ENCODE results near the gene UBFD1. TPM values are rescaled to one million over a fixed set of nuclear protein-coding genes. Genes with fewer than 3 reads are reported as not detected.
A peak's percentile ranks its signal among the peaks of the same experiment; 100 is the strongest.
"Not testable (repeated sequence)": the region's sequence is repeated elsewhere in the genome, so short reads cannot be mapped to it uniquely, and the experiment has no call there.

The UBFD1 gene
- total RNA-seq, 1 donor from 2014 or later: 101 TPM

DNA sequence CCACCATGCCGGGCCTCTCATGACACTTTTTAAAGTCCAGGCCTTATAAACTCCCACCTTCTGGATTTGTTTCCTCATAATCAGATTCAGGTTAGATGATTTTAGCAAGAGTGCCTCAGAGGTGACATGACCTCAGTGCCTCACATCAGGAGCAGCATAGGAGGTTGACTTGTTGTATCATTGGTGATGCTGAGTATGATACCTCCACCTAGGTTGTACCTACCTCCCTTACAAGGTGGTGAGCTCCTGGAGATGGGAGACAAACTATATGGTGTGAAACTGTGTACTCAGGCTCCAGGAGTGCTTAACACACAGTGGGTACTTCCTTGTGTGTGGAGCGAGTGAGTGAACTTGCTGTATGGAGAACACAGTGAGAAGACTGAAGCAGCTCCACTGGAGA, 20.0 kb downstream of the UBFD1 start:
- no peaks in the 10 kb centered on the region for H3K9me3 Mint-ChIP-seq (ENCODE audit: low read depth)
- H3K27ac Mint-ChIP-seq: peak overlapping the region; percentile 33
- no peak for DNase-seq (ENCODE audit: low spot score, unreplicated experiment)
- no peak overlapping the region for H3K4me3 Mint-ChIP-seq (ENCODE audit: low read depth)
- TF ChIP-seq, protein P1, sequence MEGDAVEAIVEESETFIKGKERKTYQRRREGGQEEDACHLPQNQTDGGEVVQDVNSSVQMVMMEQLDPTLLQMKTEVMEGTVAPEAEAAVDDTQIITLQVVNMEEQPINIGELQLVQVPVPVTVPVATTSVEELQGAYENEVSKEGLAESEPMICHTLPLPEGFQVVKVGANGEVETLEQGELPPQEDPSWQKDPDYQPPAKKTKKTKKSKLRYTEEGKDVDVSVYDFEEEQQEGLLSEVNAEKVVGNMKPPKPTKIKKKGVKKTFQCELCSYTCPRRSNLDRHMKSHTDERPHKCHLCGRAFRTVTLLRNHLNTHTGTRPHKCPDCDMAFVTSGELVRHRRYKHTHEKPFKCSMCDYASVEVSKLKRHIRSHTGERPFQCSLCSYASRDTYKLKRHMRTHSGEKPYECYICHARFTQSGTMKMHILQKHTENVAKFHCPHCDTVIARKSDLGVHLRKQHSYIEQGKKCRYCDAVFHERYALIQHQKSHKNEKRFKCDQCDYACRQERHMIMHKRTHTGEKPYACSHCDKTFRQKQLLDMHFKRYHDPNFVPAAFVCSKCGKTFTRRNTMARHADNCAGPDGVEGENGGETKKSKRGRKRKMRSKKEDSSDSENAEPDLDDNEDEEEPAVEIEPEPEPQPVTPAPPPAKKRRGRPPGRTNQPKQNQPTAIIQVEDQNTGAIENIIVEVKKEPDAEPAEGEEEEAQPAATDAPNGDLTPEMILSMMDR (IDR thresholded peaks at IDR 0.05; ENCODE audit: unreplicated experiment): no peak
- peaks cover 9% of the 10 kb centered on the region for H3K36me3 Mint-ChIP-seq (ENCODE audit: insufficient read depth)
- H3K4me1 Mint-ChIP-seq (ENCODE audit: low read depth): no peaks in the 10 kb centered on the region
- no peaks in the 10 kb centered on the region for H3K27me3 Mint-ChIP-seq

DNA sequence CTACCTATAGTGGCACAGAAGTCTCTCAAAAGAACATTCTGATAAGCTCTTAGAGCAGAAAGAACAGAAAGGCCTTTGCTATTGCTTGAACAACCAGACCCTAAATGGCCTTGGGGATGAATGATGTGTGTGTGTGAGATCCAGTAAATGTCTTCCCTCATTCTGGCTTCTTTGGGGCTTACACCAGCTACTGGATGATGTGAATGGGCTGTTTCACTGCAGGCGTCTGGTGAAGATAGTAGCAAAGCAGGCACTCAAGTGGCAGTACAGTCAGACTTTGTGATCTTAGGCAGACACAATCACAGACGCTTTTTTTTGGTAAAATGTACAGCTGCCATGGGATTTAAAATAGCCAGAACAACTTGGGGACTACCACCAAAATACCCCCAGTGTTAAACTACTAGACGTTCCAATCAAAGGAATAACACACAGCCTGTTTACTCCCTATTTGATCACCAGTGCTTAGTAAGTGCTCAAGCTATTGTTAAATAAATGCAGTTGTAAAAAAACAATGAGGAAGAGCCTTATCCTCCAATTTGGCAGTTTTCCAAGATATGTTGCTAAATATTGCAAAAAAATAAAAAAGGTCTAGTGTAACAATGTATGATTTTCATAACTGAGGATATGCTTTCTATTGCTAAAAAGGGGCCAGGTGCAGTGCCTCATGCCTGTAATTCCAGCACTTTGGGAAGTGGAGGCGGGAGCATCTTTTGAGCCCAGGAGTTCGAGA, 20.7 kb downstream of the UBFD1 start:
- TF ChIP-seq, protein P1 (IDR thresholded peaks at IDR 0.05; ENCODE audit: unreplicated experiment): no peak
- H3K9me3 Mint-ChIP-seq (ENCODE audit: low read depth): no peaks in the 10 kb centered on the region
- H3K27me3 Mint-ChIP-seq: no peaks in the 10 kb centered on the region
- no peak overlapping the region for H3K27ac Mint-ChIP-seq
- H3K4me1 Mint-ChIP-seq (ENCODE audit: low read depth): no peaks in the 10 kb centered on the region
- DNase-seq (ENCODE audit: low spot score, unreplicated experiment): no peak
- peaks cover 8% of the 10 kb centered on the region for H3K36me3 Mint-ChIP-seq (ENCODE audit: insufficient read depth)
- H3K4me3 Mint-ChIP-seq (ENCODE audit: low read depth): no peak overlapping the region

DNA sequence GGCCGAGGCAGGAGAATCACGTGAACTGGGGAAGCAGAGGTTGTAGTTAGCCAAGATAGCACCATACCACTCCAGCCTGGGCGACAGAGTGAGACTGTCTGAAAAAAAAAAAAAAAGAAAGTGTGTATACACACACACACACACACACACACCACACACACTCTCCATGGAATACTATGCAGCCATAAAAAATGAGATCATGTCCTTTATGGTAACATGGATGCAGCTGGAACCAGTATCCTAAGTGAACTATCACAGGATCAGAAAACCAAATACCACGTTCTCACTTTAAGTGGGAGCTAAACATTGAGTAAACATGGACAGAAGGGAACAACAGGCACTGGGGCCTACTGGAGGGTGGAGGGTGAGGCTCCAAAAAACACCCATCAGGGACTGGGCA, 21.8 kb downstream of the UBFD1 start:
- Mint-ChIP-seq H3K4me1 (ENCODE audit: low read depth) (no peaks in the 10 kb centered on the region), H3K9me3 (ENCODE audit: low read depth) (no peaks in the 10 kb centered on the region), H3K27me3 (no peaks in the 10 kb centered on the region), H3K27ac (no peak overlapping the region), H3K4me3 (ENCODE audit: low read depth) (no peak overlapping the region), H3K36me3 (ENCODE audit: insufficient read depth) (peaks cover 11% of the 10 kb centered on the region)
- no peak for DNase-seq (ENCODE audit: low spot score, unreplicated experiment)
- TF ChIP-seq, protein P1 (IDR thresholded peaks at IDR 0.05; ENCODE audit: unreplicated experiment): no peak

DNA sequence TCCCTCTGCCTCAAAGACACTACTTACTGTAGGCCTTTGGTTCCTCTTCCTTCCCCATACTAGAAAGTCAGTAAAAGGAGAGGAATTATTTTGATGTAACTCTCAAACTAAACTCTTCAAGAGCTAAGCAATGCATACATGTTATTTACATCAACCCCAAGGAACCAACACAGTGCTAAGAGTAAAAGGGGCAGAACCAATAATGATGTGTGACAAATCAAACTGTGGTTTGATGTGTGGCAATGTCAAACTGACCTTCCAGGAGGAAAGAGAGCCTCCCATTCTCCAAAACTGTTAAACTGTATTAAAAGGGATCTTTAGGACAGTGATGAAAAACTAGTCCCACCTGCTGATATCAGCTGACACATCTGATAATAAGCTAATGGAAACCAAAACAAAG, 22.9 kb downstream of the UBFD1 start:
- Mint-ChIP-seq H3K36me3 (ENCODE audit: insufficient read depth) (peaks cover 12% of the 10 kb centered on the region), H3K27me3 (no peaks in the 10 kb centered on the region), H3K4me1 (ENCODE audit: low read depth) (no peaks in the 10 kb centered on the region), H3K9me3 (ENCODE audit: low read depth) (no peaks in the 10 kb centered on the region), H3K27ac (no peak overlapping the region), H3K4me3 (ENCODE audit: low read depth) (no peak overlapping the region)
- TF ChIP-seq, protein P1 (IDR thresholded peaks at IDR 0.05; ENCODE audit: unreplicated experiment): no peak
- DNase-seq (ENCODE audit: low spot score, unreplicated experiment): no peak

DNA sequence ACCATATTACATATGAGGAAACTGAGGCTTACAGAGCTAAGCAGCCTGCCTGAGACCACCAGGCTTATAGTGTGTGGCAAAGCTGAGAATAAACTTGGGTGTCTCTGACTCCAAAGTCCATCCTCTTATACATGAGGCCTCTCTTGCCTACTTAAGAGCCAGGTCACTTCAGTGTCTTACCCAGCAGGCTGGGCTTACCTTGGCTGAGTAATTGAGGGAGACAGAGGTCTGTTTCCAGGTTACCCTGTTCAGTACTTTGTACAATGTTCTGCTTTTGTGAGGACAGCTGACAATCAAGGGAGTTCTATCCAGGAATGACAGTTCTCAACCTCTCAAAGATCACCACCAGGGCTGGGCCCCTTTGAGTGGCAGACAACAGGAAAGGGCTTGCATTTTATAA, 24.2 kb downstream of the UBFD1 start:
- H3K9me3 Mint-ChIP-seq (ENCODE audit: low read depth): no peaks in the 10 kb centered on the region
- TF ChIP-seq, protein P1 (IDR thresholded peaks at IDR 0.05; ENCODE audit: unreplicated experiment): no peak
- peaks cover 14% of the 10 kb centered on the region for H3K36me3 Mint-ChIP-seq (ENCODE audit: insufficient read depth)
- H3K27ac Mint-ChIP-seq: no peak overlapping the region
- no peaks in the 10 kb centered on the region for H3K4me1 Mint-ChIP-seq (ENCODE audit: low read depth)
- DNase-seq (ENCODE audit: low spot score, unreplicated experiment): no peak
- no peaks in the 10 kb centered on the region for H3K27me3 Mint-ChIP-seq
- H3K4me3 Mint-ChIP-seq (ENCODE audit: low read depth): no peak overlapping the region

DNA sequence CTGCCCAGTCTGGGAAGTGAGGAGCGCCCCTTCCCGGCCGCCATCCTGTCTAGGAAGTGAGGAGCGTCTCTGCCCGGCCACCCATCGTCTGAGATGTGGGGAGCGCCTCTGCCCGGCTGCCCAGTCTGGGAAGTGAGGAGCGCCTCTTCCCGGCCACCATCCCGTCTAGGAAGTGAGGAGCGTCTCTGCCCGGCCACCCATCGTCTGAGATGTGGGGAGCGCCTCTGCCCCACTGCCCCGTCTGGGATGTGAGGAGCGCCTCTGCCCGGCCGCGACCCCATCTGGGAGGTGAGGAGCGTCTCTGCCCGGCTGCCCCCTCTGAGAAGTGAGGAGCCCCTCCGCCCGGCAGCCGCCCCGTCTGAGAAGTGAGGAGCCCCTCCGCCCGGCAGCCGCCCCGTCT, 25.7 kb downstream of the UBFD1 start:
- DNase-seq (ENCODE audit: low spot score, unreplicated experiment); H3K9me3 Mint-ChIP-seq (ENCODE audit: low read depth); H3K4me3 Mint-ChIP-seq (ENCODE audit: low read depth); H3K27ac Mint-ChIP-seq; H3K27me3 Mint-ChIP-seq; H3K4me1 Mint-ChIP-seq (ENCODE audit: low read depth): not testable (repeated sequence)
- H3K36me3 Mint-ChIP-seq (ENCODE audit: insufficient read depth): peaks cover 14% of the 10 kb centered on the region

Data from progenitor cell of endocrine pancreas (in vitro differentiated cells).